ENCODE data around the gene LRRC75B. TPM values are rescaled to one million over a fixed set of nuclear protein-coding genes. Genes with fewer than 3 reads are reported as not detected.
"Not testable (repeated sequence)": the region's sequence is repeated elsewhere in the genome, so short reads cannot be mapped to it uniquely, and the experiment has no call there.

Gene LRRC75B
- total RNA-seq, 1 experiment from 2014 or later, result 18.1 TPM

DNA sequence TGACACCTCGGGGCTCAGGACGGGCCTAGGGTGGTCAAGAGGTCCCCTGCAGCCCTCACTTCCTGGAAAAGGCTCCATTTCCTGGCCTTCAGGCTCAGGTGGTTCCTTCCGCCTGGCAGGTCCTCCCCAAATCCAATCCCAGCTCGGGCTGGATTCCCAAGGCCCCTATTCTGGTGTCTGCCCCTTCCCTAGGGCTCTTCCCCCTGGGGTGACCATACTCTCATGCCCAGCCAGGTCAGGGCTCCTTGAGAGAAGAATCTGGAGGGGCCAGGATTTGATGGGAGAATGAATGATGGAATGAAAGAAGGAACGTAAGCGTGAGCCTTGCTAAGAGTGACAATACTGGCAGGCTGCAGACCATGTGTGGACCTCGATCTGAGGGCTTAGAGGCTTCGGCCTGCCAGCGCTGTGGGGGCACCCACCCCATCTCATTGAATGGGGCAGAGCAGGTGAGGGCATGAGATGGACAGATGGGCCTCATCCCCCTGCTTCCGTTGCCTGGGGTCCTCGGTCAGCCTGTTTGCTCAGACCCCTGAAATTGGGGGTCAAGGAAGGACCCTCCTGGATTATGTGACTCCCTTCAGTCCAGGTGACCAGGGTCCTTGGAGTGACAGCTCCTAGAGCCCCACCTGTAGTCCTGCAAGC, 9.4 kb upstream of the LRRC75B start:
- not testable (repeated sequence) for H3K9me3 Mint-ChIP-seq; H3K27me3 ChIP-seq (ENCODE audit: insufficient read depth, low read length); H3K27ac Mint-ChIP-seq; H4K91ac ChIP-seq (ENCODE audit: insufficient read length, low read depth, low read length); DNase-seq; H3K9ac ChIP-seq (ENCODE audit: extremely low read depth, insufficient read length, low read length); H3K4me1 ChIP-seq (ENCODE audit: insufficient read depth, low read length); H3K23ac ChIP-seq (ENCODE audit: insufficient read length, low read depth, low read length); H3K4me3 Mint-ChIP-seq; H2AFZ ChIP-seq (ENCODE audit: low read length); H3K56ac ChIP-seq (ENCODE audit: insufficient read length, low read depth, low read length); H3K79me2 ChIP-seq (ENCODE audit: insufficient read depth, low read length); H3K79me1 ChIP-seq (ENCODE audit: insufficient read depth, low read depth, low read length, poor library complexity, severe bottlenecking); H2BK5ac ChIP-seq (ENCODE audit: insufficient read length, low read length); H2AK5ac ChIP-seq (ENCODE audit: insufficient read length, low read length); H3K9me3 ChIP-seq (ENCODE audit: control insufficient read depth, low read depth, low read length); H3K18ac ChIP-seq (ENCODE audit: insufficient read length, low read depth, low read length); H2BK15ac ChIP-seq (ENCODE audit: low read depth, low read length); H3K27ac ChIP-seq (ENCODE audit: insufficient read length, low read depth, low read length); H3K27me3 Mint-ChIP-seq (ENCODE audit: low read depth); H3K4ac ChIP-seq (ENCODE audit: low read depth, low read length); H4K5ac ChIP-seq (ENCODE audit: insufficient read length, low read depth, low read length); H3K14ac ChIP-seq (ENCODE audit: insufficient read depth, low read length); H3T11ph ChIP-seq (ENCODE audit: low read length); H4K8ac ChIP-seq (replicated peaks; ENCODE audit: insufficient read length, low read depth, low read length); H3K36me3 Mint-ChIP-seq (ENCODE audit: insufficient read depth in 1 of 3, low read depth in 3 of 3); H4K20me1 ChIP-seq (ENCODE audit: control insufficient read depth, insufficient read depth, insufficient read length); H3K4me2 ChIP-seq (ENCODE audit: insufficient read depth, insufficient read length, low read length); H2BK12ac ChIP-seq (ENCODE audit: insufficient read length, low read depth, low read length); H2BK120ac ChIP-seq (ENCODE audit: low read depth, low read length, poor library complexity, severe bottlenecking); H3K23me2 ChIP-seq (ENCODE audit: insufficient read length, low read depth, low read length, poor library complexity, severe bottlenecking); H2BK20ac ChIP-seq (ENCODE audit: low read depth, low read length, poor library complexity, severe bottlenecking)
- H3K4me1 Mint-ChIP-seq, result peaks cover 29 to 34% of the 10 kb centered on the region in 2 experiments
- WGBS (ENCODE audit: extremely low coverage, insufficient read length, low lambda C conversion rate), result no CpG with 5 or more reads among the region's 11 CpGs

Data from H9 (cell line).